HCT116 (cell line): ENCODE measurements around the gene PI4KA. TPM values are rescaled to one million over a fixed set of nuclear protein-coding genes. Genes with fewer than 3 reads are reported as not detected.

Source experiments
- ATAC-seq: fragments of 200-7000 bp; cut with Tn5 transposase; 2 replicates; pipeline ENCODE4 v1.9.1; 2020; ENCODE audit warnings: mild to moderate bottlenecking, moderate library complexity
- BruUV-seq: library from RNA; stranded (reverse); fragments of 400-500 nt; replicated peaks from 2 replicates; lab custom pipeline; 2021; lab: Mats Ljungman, UMichigan
- CTCF ChIA-PET: fragments of 300-600 bp; sonication (Branson Sonifier 250); formaldehyde crosslinking; loops from one replicate; lab custom pipeline; 2021; ENCODE audit warnings: antibody characterized with exemption; lab: Charles Lee
- POLR2A ChIA-PET: fragments of 300-600, 350-600 bp; sonication (Branson Sonifier 250); formaldehyde crosslinking; loops from one replicate; lab custom pipeline; 2021; ENCODE audit warnings: antibody characterized with exemption; lab: Charles Lee
- RAD21 ChIA-PET, 2 experiments: fragments of 300-600 bp; sonication (Branson Sonifier 250); formaldehyde crosslinking; loops; one replicate each; lab custom pipeline; 2023; ENCODE audit warnings: low total read pairs in 2 of 2; ENCODE audit not compliant: uncharacterized antibody in 2 of 2, unreplicated experiment in 2 of 2, low non-redundant PET in 1 of 2; lab: Charles Lee
- DNase-seq: peaks from one replicate; pipeline ENCODE4 v3.0.0-alpha.2; 2010; ENCODE audit warnings: low read depth, low spot score
- H2AFZ ChIP-seq: fragments of 200-600 bp; shearing (Covaris generic), sonication (generic); 2 replicates; pipeline ENCODE4 v1.6.1; 2017; ENCODE audit warnings: low read depth, mixed run types, mixed read lengths, antibody characterized with exemption, low read length; ENCODE audit not compliant: poor library complexity, severe bottlenecking
- H3K27ac ChIP-seq: 2 replicates; pipeline ENCODE4 v1.5.1; 2012; ENCODE audit warnings: low read depth, low read length
- H3K27me3 ChIP-seq: fragments of 200-600 bp; sonication (generic); 2 replicates; pipeline ENCODE4 v1.6.1; 2016; ENCODE audit warnings: mixed run types, low read length, mixed read lengths; ENCODE audit not compliant: insufficient read depth
- H3K36me3 ChIP-seq, 2 experiments: fragments of 200-500 bp in 1 of 2; fragments of 200-600 bp in 1 of 2; sonication (Bioruptor generic) in 1 of 2; sonication (generic) in 1 of 2; 2 replicates each; pipeline versions ENCODE4 v1.5.1 to v1.6.1; 2014 to 2016; ENCODE audit warnings: low read length in 2 of 2, inconsistent platforms in 1 of 2, mixed read lengths in 1 of 2, mixed run types in 1 of 2; ENCODE audit not compliant: insufficient read depth in 2 of 2, control insufficient read depth in 1 of 2
- H3K4me1 ChIP-seq, 2 experiments: fragments of 200-600 bp in 1 of 2; sonication (generic) in 1 of 2; 2 replicates each; pipeline versions ENCODE4 v1.5.1 to v1.6.1; 2012 to 2017; ENCODE audit warnings: low read length in 2 of 2, inconsistent platforms in 1 of 2, mild to moderate bottlenecking in 1 of 2, mixed read lengths in 1 of 2, mixed run types in 1 of 2, moderate library complexity in 1 of 2; ENCODE audit not compliant: insufficient read depth in 2 of 2, control insufficient read depth in 1 of 2
- H3K4me2 ChIP-seq: fragments of 200-600 bp; sonication (generic); 2 replicates; pipeline ENCODE4 v1.6.1; 2017; ENCODE audit warnings: mixed run types, low read length, mixed read lengths
- H3K4me3 ChIP-seq, 2 experiments: fragments of 200-600 bp in 1 of 2; sonication (generic) in 1 of 2; replicated peaks in 1 of 2; 2 replicates each; pipeline ENCODE4 v1.5.1; 2011 to 2016; ENCODE audit warnings: low read length in 2 of 2, control low read depth in 1 of 2, low read depth in 1 of 2, mild to moderate bottlenecking in 1 of 2, mixed read lengths in 1 of 2, mixed run types in 1 of 2
- H3K79me2 ChIP-seq: fragments of 200-600 bp; sonication (generic); 2 replicates; pipeline ENCODE4 v1.6.1; 2017; ENCODE audit warnings: mild to moderate bottlenecking, mixed run types, low read length, moderate library complexity, mixed read lengths; ENCODE audit not compliant: insufficient read depth
- H3K9ac ChIP-seq: fragments of 200-600 bp; sonication (generic); 2 replicates; pipeline ENCODE4 v1.6.1; 2016; ENCODE audit warnings: low read length, mixed read lengths
- H3K9me2 ChIP-seq: fragments of 200-600 bp; sonication (generic), shearing (Covaris generic); 2 replicates; pipeline ENCODE4 v1.6.1; 2017; ENCODE audit warnings: mixed run types, mild to moderate bottlenecking, moderate library complexity; ENCODE audit not compliant: insufficient read depth
- H3K9me3 ChIP-seq, 2 experiments: fragments of 200-500 bp in 1 of 2; fragments of 200-600 bp in 1 of 2; sonication (Bioruptor generic) in 1 of 2; sonication (generic) in 1 of 2; 2 replicates each; pipeline ENCODE4 v1.6.1; 2014 to 2017; ENCODE audit warnings: low read length in 2 of 2, mixed read lengths in 2 of 2, inconsistent platforms in 1 of 2, low read depth in 1 of 2, mild to moderate bottlenecking in 1 of 2, mixed run types in 1 of 2, moderate library complexity in 1 of 2; ENCODE audit not compliant: control insufficient read depth in 1 of 2, insufficient read depth in 1 of 2
- H4K20me1 ChIP-seq: fragments of 200-600 bp; sonication (generic), shearing (Covaris generic); 2 replicates; pipeline ENCODE4 v1.6.1; 2017; ENCODE audit warnings: mixed run types, mild to moderate bottlenecking, moderate library complexity; ENCODE audit not compliant: insufficient read depth
- CBX3 ChIP-seq: IDR thresholded peaks from 2 replicates; pipeline ENCODE4 v1.6.1; 2012; ENCODE audit warnings: low read depth
- EGR1 ChIP-seq: IDR thresholded peaks from 2 replicates; pipeline ENCODE4 v1.6.1; 2012; ENCODE audit warnings: low read depth
- ELF1 ChIP-seq: IDR thresholded peaks from 2 replicates; pipeline ENCODE4 v1.6.1; 2012; ENCODE audit warnings: low read depth, borderline replicate concordance
- EZH2 ChIP-seq: fragments of 200-600 bp; sonication (generic); IDR thresholded peaks from 2 replicates; pipeline ENCODE4 v1.6.1; 2017; ENCODE audit warnings: antibody characterized with exemption, mixed run types
- EZH2phosphoT487 ChIP-seq: fragments of 200-600 bp; IDR thresholded peaks from 2 replicates; pipeline ENCODE4 v1.6.1; 2018; ENCODE audit warnings: antibody characterized with exemption, borderline replicate concordance
- FOSL1 ChIP-seq: IDR thresholded peaks from 2 replicates; pipeline ENCODE4 v1.6.1; 2012; ENCODE audit warnings: low read depth
- JUND ChIP-seq: IDR thresholded peaks from 2 replicates; pipeline ENCODE4 v1.6.1; 2012
- POLR2A ChIP-seq: IDR thresholded peaks from 2 replicates; pipeline ENCODE4 v1.7.0; 2011; ENCODE audit warnings: borderline replicate concordance; ENCODE audit not compliant: insufficient read depth, insufficient read length; ENCODE audit errors: extremely low read depth
- POLR2AphosphoS5 ChIP-seq: IDR thresholded peaks from 2 replicates; pipeline ENCODE4 v1.6.1; 2011; ENCODE audit warnings: mild to moderate bottlenecking, low read depth, low read length, moderate library complexity
- RAD21 ChIP-seq: IDR thresholded peaks from 2 replicates; pipeline ENCODE4 v1.6.1; 2012; ENCODE audit warnings: low read depth, mild to moderate bottlenecking
- SIN3A ChIP-seq: IDR thresholded peaks from 2 replicates; pipeline ENCODE4 v1.6.1; 2012; ENCODE audit warnings: low read depth
- SP1 ChIP-seq: IDR thresholded peaks from 2 replicates; pipeline ENCODE4 v1.6.1; 2012; ENCODE audit warnings: low read depth
- SRF ChIP-seq: IDR thresholded peaks from 2 replicates; pipeline ENCODE4 v1.6.1; 2012; ENCODE audit warnings: low read depth
- YY1 ChIP-seq: IDR thresholded peaks from 2 replicates; pipeline ENCODE4 v1.6.1; 2011; ENCODE audit warnings: low read length, low read depth, moderate library complexity, mild to moderate bottlenecking; ENCODE audit not compliant: insufficient replicate concordance; ENCODE audit errors: extremely low read depth
- ZNF274 ChIP-seq: fragments of 200-500 bp; sonication (Bioruptor generic); IDR thresholded peaks from 2 replicates; pipeline ENCODE4 v1.6.1; 2014; ENCODE audit warnings: mild to moderate bottlenecking, low read depth, low read length, inconsistent platforms
- intact Hi-C: fragments of 100-400 bp; cut with micrococcal nuclease; formaldehyde crosslinking; loops from 2 replicates; pipeline ENCODE4 v1.10.0; 2022
- total RNA-seq: library from RNA; stranded (reverse); gene quantifications from one replicate; pipeline ENCODE4 v1.2.1, GENCODE V29; 2021; ENCODE audit not compliant: unreplicated experiment
- TF ChIP-seq, protein P1 (sequence below): IDR thresholded peaks from 2 replicates; pipeline ENCODE4 v1.6.1; 2011; ENCODE audit warnings: mild to moderate bottlenecking, low read length, moderate library complexity; ENCODE audit not compliant: insufficient replicate concordance; ENCODE audit errors: extremely low read depth
- TF ChIP-seq, protein P2 (sequence below): IDR thresholded peaks from 2 replicates; pipeline ENCODE4 v1.6.1; 2012; ENCODE audit warnings: low read depth
- TF ChIP-seq, protein P3 (sequence below): IDR thresholded peaks from 2 replicates; pipeline ENCODE4 v1.6.1; 2012

The PI4KA gene
- total RNA-seq, 1 experiment from 2014 or later: 59.6 TPM

DNA sequence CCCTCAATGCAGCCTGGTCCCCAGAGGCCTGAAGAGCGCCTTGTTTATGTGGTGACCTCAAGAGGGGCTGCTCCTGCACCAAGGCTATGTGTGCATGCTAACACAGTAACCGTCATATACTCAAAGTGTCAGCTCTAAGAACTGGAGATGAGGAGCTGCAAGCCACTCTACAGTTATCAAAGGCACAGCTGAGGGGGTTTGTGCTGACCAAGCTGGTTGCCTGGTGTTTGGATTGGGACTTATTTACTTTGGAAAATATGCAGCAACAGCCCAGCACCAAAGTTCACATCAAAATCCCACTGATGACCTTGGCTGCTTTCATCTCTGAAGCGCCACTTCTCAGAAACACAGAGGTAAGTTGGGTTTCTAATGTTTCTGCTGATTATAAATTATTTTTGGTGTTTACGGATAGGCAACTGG, 84.8 kb downstream of the PI4KA start, which contains the start of gene SERPIND1:
Gene SERPIND1, plus strand, starts transcription at position 321 of the 420 bp plus-strand sequence. CDS start 5,200 bp downstream, outside the sequence.
- ATAC-seq (no peak), DNase-seq (no peak)
- Histone ChIP-seq H3K4me3 (no peak within 1 kb of the TSS), H4K20me1 (no peaks in the 10 kb centered on the region), H3K9ac (no peak within 1 kb of the TSS), H3K27ac (no peak within 1 kb of the TSS), H3K4me1 (peaks cover 15 to 16% of the 10 kb centered on the region in 2 experiments), H3K27me3 (no peaks in the 10 kb centered on the region), H3K4me2 (no peak within 1 kb of the TSS), H3K9me3 (no peaks in the 10 kb centered on the region), H3K79me2 (no peaks in the 10 kb centered on the region), H3K36me3 (no peaks in the 10 kb centered on the region), H2AFZ (no peak within 1 kb of the TSS), H3K9me2 (no peaks in the 10 kb centered on the region)
- intact Hi-C loops: no loop called here
- CTCF ChIA-PET: interaction anchor here (2.1 kb wide), 1 partner anchor 10 kb away, joined by 5 read pairs; no protein-coding TSS in a partner anchor
- POLR2A ChIA-PET: no interaction called here
- TF ChIP-seq, protein P1, sequence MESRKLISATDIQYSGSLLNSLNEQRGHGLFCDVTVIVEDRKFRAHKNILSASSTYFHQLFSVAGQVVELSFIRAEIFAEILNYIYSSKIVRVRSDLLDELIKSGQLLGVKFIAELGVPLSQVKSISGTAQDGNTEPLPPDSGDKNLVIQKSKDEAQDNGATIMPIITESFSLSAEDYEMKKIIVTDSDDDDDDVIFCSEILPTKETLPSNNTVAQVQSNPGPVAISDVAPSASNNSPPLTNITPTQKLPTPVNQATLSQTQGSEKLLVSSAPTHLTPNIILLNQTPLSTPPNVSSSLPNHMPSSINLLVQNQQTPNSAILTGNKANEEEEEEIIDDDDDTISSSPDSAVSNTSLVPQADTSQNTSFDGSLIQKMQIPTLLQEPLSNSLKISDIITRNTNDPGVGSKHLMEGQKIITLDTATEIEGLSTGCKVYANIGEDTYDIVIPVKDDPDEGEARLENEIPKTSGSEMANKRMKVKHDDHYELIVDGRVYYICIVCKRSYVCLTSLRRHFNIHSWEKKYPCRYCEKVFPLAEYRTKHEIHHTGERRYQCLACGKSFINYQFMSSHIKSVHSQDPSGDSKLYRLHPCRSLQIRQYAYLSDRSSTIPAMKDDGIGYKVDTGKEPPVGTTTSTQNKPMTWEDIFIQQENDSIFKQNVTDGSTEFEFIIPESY: no peak
- TF ChIP-seq POLR2AphosphoS5: no peak
- no peak for TF ChIP-seq EGR1
- no peak for TF ChIP-seq SRF
- TF ChIP-seq, protein P2, sequence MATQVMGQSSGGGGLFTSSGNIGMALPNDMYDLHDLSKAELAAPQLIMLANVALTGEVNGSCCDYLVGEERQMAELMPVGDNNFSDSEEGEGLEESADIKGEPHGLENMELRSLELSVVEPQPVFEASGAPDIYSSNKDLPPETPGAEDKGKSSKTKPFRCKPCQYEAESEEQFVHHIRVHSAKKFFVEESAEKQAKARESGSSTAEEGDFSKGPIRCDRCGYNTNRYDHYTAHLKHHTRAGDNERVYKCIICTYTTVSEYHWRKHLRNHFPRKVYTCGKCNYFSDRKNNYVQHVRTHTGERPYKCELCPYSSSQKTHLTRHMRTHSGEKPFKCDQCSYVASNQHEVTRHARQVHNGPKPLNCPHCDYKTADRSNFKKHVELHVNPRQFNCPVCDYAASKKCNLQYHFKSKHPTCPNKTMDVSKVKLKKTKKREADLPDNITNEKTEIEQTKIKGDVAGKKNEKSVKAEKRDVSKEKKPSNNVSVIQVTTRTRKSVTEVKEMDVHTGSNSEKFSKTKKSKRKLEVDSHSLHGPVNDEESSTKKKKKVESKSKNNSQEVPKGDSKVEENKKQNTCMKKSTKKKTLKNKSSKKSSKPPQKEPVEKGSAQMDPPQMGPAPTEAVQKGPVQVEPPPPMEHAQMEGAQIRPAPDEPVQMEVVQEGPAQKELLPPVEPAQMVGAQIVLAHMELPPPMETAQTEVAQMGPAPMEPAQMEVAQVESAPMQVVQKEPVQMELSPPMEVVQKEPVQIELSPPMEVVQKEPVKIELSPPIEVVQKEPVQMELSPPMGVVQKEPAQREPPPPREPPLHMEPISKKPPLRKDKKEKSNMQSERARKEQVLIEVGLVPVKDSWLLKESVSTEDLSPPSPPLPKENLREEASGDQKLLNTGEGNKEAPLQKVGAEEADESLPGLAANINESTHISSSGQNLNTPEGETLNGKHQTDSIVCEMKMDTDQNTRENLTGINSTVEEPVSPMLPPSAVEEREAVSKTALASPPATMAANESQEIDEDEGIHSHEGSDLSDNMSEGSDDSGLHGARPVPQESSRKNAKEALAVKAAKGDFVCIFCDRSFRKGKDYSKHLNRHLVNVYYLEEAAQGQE: no peak
- no peak for TF ChIP-seq JUND
- TF ChIP-seq SP1: no peak
- no peak for TF ChIP-seq SIN3A
- no peak for TF ChIP-seq EZH2phosphoT487
- TF ChIP-seq EZH2: no peak
- TF ChIP-seq CBX3: no peak
- TF ChIP-seq, protein P3, sequence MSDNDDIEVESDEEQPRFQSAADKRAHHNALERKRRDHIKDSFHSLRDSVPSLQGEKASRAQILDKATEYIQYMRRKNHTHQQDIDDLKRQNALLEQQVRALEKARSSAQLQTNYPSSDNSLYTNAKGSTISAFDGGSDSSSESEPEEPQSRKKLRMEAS: no peak
- TF ChIP-seq ELF1: no peak
- no peak for TF ChIP-seq YY1
- no peak for TF ChIP-seq RAD21
- no peak for TF ChIP-seq ZNF274
- TF ChIP-seq POLR2A: no peak
- TF ChIP-seq FOSL1: no peak
- BruUV-seq: no TSS peak
- RAD21 ChIA-PET: no interaction called here
